ENCODE data around the gene ABI2. TPM values are rescaled to one million over a fixed set of nuclear protein-coding genes. Genes with fewer than 3 reads are reported as not detected.

Gene ABI2
- total RNA-seq, 1 donor from 2014 or later, result 101 TPM

DNA sequence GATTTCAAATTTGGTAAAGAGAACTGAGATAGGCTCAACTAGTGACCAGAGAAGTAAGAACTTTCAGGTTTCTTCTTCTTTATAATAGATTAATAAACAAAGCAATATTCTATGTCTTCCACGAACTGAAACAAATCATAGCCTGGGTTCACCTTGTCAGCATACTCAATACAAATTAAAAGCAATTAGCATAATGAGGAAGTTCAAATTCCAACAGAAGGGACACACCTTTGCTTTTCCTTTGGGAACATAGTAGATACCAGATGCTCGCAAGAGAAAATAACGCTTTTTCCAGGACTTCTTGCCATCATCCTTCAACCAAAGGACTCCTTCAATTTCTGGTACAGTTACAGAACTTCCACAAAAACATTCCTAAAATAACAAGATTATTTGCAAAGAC, 127.0 kb downstream of the ABI2 start:
- no peak for DNase-seq (ENCODE audit: low spot score)
- no peak overlapping the region for H3K4me3 Mint-ChIP-seq (ENCODE audit: unreplicated experiment)
- H3K27ac Mint-ChIP-seq (ENCODE audit: unreplicated experiment), result no peak overlapping the region
- peaks cover 14% of the 10 kb centered on the region for H3K36me3 Mint-ChIP-seq (ENCODE audit: low read depth, unreplicated experiment)
- H3K9me3 Mint-ChIP-seq (ENCODE audit: unreplicated experiment), result no peaks in the 10 kb centered on the region
- TF ChIP-seq CTCF (IDR thresholded peaks at IDR 0.05; ENCODE audit: unreplicated experiment), result no peak
- no peaks in the 10 kb centered on the region for H3K4me1 Mint-ChIP-seq (ENCODE audit: unreplicated experiment)
- H3K27me3 Mint-ChIP-seq (ENCODE audit: unreplicated experiment), result peaks cover 1% of the 10 kb centered on the region

- Mint-ChIP-seq H3K4me1 (ENCODE audit: unreplicated experiment) (no peaks in the 10 kb centered on the region), H3K9me3 (ENCODE audit: unreplicated experiment) (no peaks in the 10 kb centered on the region), H3K36me3 (ENCODE audit: low read depth, unreplicated experiment) (peaks cover 4% of the 10 kb centered on the region), H3K27ac (ENCODE audit: unreplicated experiment) (no peak overlapping the region), H3K4me3 (ENCODE audit: unreplicated experiment) (no peak overlapping the region), H3K27me3 (ENCODE audit: unreplicated experiment) (no peaks in the 10 kb centered on the region)
- no peak for DNase-seq (ENCODE audit: low spot score)
- no peak for TF ChIP-seq CTCF (IDR thresholded peaks at IDR 0.05; ENCODE audit: unreplicated experiment)
These were observed 133.6 kb downstream of the ABI2 start for GRCh38 chr2:203461746-203462145.

GRCh38 chr2:203462308-203462707, 134.1 kb downstream of the ABI2 start:
- Mint-ChIP-seq H3K27ac (ENCODE audit: unreplicated experiment) (no peak overlapping the region), H3K27me3 (ENCODE audit: unreplicated experiment) (no peaks in the 10 kb centered on the region), H3K36me3 (ENCODE audit: low read depth, unreplicated experiment) (peaks cover 4% of the 10 kb centered on the region), H3K4me3 (ENCODE audit: unreplicated experiment) (no peak overlapping the region), H3K9me3 (ENCODE audit: unreplicated experiment) (no peaks in the 10 kb centered on the region), H3K4me1 (ENCODE audit: unreplicated experiment) (no peaks in the 10 kb centered on the region)
- DNase-seq (ENCODE audit: low spot score), result no peak
- no peak for TF ChIP-seq CTCF (IDR thresholded peaks at IDR 0.05; ENCODE audit: unreplicated experiment)

GRCh38 chr2:203463266-203463678, 135.1 kb downstream of the ABI2 start:
- Mint-ChIP-seq H3K4me3 (ENCODE audit: unreplicated experiment) (no peak overlapping the region), H3K27me3 (ENCODE audit: unreplicated experiment) (no peaks in the 10 kb centered on the region), H3K36me3 (ENCODE audit: low read depth, unreplicated experiment) (peaks cover 4% of the 10 kb centered on the region), H3K27ac (ENCODE audit: unreplicated experiment) (no peak overlapping the region), H3K4me1 (ENCODE audit: unreplicated experiment) (no peaks in the 10 kb centered on the region), H3K9me3 (ENCODE audit: unreplicated experiment) (no peaks in the 10 kb centered on the region)
- DNase-seq (ENCODE audit: low spot score), result no peak
- TF ChIP-seq CTCF (IDR thresholded peaks at IDR 0.05; ENCODE audit: unreplicated experiment), result no peak

GRCh38 chr2:203469546-203469945, 141.4 kb downstream of the ABI2 start:
- Mint-ChIP-seq H3K27ac (ENCODE audit: unreplicated experiment) (no peak overlapping the region), H3K4me3 (ENCODE audit: unreplicated experiment) (no peak overlapping the region), H3K9me3 (ENCODE audit: unreplicated experiment) (no peaks in the 10 kb centered on the region), H3K36me3 (ENCODE audit: low read depth, unreplicated experiment) (peaks cover 5% of the 10 kb centered on the region), H3K27me3 (ENCODE audit: unreplicated experiment) (no peaks in the 10 kb centered on the region), H3K4me1 (ENCODE audit: unreplicated experiment) (no peaks in the 10 kb centered on the region)
- no peak for TF ChIP-seq CTCF (IDR thresholded peaks at IDR 0.05; ENCODE audit: unreplicated experiment)
- no peak for DNase-seq (ENCODE audit: low spot score)
